Activated naive CD4-positive, alpha-beta T cell treated with Interleukin-2 at 50 U/mL for 16 hours (primary cell): ENCODE data around the gene ADARB2.

Experiments
- DNase-seq: peaks from one replicate; pipeline ENCODE4 v3.0.0-alpha.2; 2020

The ADARB2 gene

GRCh38 chr10:1579671-1580070, 157.7 kb downstream of the ADARB2 start:
- DNase-seq, result no peak

DNA sequence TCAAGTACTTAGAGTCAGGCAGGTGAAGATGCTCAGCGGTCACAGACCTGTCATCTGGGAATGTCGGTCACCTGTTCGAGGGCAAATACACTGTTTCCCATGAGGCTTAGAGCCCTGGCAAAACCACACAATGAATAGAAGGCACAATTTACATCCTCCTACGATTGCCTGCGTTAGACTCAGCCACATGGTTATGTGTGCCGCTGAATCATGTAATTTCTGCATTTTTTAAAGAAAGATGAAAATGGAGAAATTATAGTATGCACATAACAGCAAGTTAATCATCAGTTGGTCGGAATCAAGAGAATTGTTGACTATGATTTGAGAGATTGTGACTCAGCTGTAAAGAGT, 158.2 kb downstream of the ADARB2 start:
- no peak for DNase-seq

DNA sequence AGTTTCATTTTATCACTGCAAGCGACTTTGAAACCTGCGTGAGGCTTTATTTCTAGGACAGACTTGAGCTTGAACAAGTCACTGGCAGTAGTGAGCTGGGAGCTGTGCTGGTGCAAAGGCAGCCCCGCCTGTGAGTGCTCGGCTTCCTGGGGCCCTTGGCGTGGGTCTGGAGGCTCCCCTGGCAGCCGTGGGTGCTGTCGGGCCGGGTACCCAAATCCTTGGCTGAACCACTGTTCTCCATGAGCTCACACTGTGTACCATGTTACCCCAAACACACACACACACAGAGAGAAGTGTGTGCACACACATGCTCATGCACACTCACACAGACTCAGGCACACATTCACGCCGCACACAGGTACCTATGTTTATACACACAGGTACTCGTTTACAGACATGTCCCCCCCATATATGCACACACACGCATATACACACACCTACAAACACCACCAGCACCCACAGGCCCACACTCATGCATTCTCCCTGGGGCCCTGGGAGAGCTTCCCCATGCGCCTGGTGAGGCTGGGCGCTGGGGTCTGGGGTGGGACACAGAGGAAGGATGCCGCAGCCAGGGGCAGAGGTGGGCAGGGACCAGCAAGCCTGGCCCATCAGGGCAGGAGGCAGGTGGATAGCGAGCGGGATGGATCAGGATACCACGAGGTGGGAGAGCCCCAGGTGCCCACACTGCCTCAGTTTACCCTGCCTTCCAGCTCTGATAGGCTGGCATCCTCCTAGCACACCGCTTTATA, 158.8 kb downstream of the ADARB2 start:
- DNase-seq, result no peak

- DNase-seq, result no peak
Measured at GRCh38 chr10:1577945-1578344, 159.4 kb downstream of the ADARB2 start.

- DNase-seq, result no peak
Measured at GRCh38 chr10:1577373-1577770, 160.0 kb downstream of the ADARB2 start.

- DNase-seq, result no peak
Measured at GRCh38 chr10:1576467-1577372, 160.6 kb downstream of the ADARB2 start.

DNA sequence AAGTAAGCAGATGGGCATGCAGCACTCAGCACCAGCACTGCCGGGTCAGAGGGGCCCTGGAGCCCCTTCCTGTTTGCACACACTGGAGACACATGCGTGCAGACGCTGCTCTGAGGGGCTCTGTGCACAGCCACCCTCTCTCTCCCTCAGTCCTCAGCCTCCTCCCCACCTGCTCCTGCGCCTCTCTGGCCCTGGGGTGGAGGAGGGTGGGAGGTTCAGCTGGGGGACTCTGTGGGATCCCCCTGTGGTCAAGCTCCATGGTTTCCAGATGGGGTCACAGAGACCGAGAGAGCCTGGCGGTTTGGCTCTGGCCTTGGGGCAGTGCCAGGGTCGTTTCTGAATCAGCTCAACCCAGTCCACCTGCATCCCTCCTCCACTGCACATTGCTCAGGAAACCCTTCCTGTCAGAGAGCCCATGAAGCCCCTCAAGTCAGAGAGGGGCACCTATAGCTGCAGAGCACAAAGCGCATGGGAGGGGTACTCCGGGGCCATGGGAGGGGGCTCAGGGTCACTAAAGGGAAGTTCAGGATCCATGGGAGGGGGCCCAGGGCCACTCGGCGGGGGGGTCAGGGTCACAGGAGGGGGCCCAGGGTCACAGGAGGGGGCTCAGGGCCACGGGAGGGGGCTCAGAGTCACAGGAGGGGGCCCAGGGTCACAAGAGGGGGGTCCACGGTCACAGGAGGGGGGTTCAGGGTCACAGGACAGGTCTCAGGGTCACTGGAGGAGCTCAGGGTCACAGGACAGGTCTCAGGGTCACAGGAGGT, 161.7 kb downstream of the ADARB2 start:
- no peak for DNase-seq

GRCh38 chr10:1574719-1575118, 162.6 kb downstream of the ADARB2 start:
- DNase-seq, result no peak

DNA sequence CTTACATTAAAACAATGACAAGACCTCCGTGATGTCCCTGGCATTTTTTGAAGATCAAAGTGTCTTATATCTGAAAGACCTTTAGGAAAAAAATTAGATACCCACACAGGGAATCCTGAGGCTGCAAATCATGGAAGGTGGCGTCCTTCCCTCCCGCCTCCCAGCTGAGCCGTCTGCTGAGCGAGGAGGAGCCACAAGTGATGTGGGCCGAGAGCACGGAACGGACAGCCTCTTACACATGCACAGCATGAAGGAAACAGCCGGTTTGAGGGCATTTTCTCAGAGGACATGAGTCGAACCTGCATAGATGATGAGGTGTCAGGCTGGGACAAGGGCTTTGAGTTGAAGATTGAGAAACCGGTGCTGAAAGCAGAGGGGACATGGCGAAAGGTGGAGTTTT, 163.3 kb downstream of the ADARB2 start:
- DNase-seq, result no peak

GRCh38 chr10:1573334-1573969, 163.9 kb downstream of the ADARB2 start:
- DNase-seq, result no peak

- DNase-seq, result no peak
Measured at GRCh38 chr10:1572519-1573333, 164.6 kb downstream of the ADARB2 start.

GRCh38 chr10:1571587-1572237, 165.6 kb downstream of the ADARB2 start:
- DNase-seq, result no peak

DNA sequence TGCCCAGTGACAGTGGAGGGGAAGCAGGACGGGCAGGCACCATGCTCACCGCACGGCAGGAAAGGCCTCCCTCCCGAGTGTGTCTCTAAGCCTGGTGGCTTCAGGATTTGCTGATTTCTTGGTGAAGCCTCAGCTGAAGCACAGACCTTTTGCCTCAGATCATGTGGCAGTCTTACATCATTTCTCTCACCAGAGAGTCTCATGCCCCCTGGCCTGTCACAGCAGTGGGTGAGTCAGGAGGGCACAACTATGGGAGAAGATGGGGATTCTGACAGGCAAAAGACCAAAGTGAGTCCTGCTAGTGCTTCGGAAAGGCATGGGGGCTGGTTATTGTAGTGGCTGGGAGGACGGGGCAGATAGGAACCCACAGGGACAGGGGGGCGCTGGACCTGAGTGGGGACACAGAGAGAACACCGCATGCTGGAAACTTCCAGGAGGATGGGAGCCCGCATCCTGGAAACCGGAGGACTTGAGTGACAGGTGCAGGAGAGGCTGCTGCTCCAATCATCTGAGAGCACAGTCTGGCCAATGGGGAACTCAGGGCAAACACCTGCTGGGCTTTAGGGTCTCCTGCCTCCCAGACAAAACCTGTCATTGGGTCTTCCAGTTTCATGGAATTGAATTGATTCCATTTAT, 166.8 kb downstream of the ADARB2 start:
- no peak for DNase-seq

DNA sequence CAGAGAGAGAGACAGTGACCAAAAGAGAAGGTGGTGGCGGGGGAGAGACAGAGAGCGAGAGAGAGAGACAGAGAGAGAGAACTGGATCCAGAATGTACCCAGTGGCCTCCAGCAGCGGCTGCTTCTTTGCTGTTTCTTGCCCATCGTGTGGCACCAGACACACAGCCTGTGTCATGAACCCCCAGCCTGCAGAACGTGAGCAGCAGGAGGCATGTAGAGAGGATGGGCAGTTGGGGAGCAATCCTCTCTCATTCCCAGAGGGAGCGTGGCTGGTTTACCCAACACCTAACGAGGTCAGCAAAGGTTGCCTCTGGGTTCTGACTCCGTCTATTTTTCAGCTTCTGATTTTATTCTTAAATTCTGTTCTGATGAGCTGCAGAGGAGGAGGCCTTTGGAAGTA, 168.1 kb downstream of the ADARB2 start:
- DNase-seq, result no peak

DNA sequence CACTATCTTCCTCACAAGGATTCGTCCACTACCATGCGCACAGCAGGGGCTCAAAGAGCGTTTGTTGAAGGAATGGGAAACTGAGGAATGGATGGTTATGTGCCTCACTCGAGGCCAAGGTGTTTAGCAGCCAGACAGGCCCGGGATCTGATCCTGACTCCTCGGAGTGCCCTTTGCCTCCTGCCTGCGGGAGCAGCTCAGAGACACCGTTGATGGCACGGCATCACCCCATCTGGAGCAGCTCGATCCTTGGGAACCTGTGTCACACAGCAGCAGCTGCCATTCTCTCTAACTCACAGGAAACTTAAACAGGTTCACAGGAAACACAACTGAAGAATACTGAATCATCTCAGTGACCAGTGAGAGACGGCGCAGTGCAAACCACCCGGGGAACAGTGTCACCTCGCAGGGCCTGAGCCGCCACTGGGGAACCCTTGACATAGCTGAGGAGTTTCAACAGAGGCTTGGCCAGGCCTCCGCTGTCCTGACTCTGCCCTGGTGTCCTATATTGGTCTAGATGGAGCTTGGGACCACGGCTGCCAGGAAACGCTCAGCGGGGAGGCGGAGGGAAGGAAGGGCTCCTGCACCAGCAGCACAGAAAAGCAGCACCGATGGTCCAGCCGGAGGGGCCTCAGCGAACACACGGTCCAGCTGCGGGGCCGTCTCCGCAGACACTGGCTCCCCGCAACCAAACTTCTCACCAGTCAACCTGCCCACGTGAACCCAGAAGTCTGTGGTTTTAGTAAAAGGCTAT, 169.4 kb downstream of the ADARB2 start:
- no peak for DNase-seq

GRCh38 chr10:1567152-1567551, 170.2 kb downstream of the ADARB2 start:
- no peak for DNase-seq

- no peak for DNase-seq
Measured at GRCh38 chr10:1564791-1565190, 172.5 kb downstream of the ADARB2 start.

DNA sequence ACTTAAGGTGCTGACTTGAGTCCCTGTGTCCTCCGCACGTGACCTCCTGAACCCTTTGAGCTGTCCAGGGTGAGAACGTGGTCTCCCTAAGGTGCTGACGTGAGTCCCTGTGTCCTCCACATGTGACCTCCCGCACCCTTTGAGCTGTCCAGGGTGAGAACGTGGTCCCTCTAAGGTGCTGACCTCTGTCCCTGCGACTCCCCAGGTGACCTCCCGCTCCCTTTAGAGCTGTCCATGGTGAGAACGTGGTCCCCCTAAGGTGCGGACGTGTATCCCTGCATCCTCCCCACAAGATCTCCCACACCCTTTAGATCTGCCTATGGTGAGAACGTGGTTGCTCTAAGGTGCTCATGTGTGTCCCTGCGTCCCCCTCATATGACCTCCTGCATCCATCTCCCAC, 174.3 kb downstream of the ADARB2 start:
- DNase-seq, result no peak

- DNase-seq, result no peak
Measured at GRCh38 chr10:1561731-1562337, 175.5 kb downstream of the ADARB2 start.
